Glomerular endothelial cell (primary cell): ENCODE results near the gene ANP32B. TPM values are rescaled to one million over a fixed set of nuclear protein-coding genes. Genes with fewer than 3 reads are reported as not detected.

Experiments used
- DNase-seq: peaks from one replicate; pipeline ENCODE4 v3.0.0-alpha.2; 2011; ENCODE audit warnings: low read depth, low spot score; ENCODE audit errors: extremely low read depth
- total RNA-seq: library from RNA; depleted of rRNA; stranded (reverse); fragments of >200 nt; gene quantifications from 2 replicates; pipeline ENCODE4 v1.2.3, GENCODE V29; 2015

ANP32B gene
- total RNA-seq, 1 donor from 2014 or later: 30.8 TPM

DNA sequence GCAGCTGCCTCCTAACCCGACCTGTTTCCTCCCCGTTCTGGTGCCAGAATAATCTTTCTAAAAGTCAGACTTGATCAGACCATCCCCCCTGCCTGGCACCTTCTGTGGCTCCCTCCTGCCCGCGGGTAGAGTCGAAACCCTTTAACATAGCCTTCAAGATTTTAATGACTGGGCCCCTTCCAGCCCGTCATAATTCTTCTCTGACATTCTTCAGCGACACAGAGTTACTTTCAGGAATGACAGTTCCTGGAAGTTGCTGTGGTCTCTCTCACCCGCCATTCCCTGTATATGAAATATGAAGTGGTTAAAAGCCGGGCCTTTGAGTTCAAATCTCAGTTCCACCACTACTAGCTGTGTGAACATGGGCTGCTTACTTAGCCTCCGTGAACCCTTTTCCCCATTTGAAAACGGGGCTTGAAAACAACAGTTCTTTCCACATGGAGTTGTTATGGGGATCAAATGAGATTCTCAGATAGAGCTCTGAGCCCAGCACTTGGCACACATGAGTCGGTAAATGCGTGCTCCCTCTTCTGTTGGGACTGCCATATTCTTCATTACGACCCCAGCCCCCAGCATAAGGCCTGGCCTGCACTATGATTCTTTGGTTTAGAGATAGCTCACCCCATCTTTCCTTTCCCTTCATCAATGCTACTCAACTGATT lies 74.1 kb downstream of the ANP32B start:
- DNase-seq: no peak

GRCh38 chr9:98062161-98062560 lies 79.0 kb downstream of the ANP32B start:
- no peak for DNase-seq

GRCh38 chr9:98064623-98065392 lies 81.7 kb downstream of the ANP32B start:
- DNase-seq: no peak

Other genes starting within 250 kb of the ANP32B start
- 0.06 and 0.97 TPM in 2 replicates for gene FOXE1, start 130.1 kb upstream of the ANP32B start, total RNA-seq
- 11.3 and 29.9 TPM in 2 replicates for gene TRMO, start 60.8 kb upstream of the ANP32B start, total RNA-seq
- not detected in 2 replicates for gene HEMGN, start 45.2 kb upstream of the ANP32B start, total RNA-seq
- gene NANS, start 73.4 kb downstream of the ANP32B start, total RNA-seq: 85.1 and 96.6 TPM in 2 replicates
- gene TRIM14, start 135.9 kb downstream of the ANP32B start, total RNA-seq: 3.9 and 9.1 TPM in 2 replicates
- 0.29 and 0.64 TPM in 2 replicates for gene CORO2A, start 209.3 kb downstream of the ANP32B start, total RNA-seq